K562 (cell line): ENCODE results near the gene CHST13. TPM values are rescaled to one million over a fixed set of nuclear protein-coding genes. Genes with fewer than 3 reads are reported as not detected.

ENCODE experiments used
- ATAC-seq: fragments of 200-7000 bp; cut with Tn5 transposase; 3 replicates; pipeline ENCODE4 v1.9.1; 2020; ENCODE audit warnings: moderate library complexity
- BruUV-seq: library from RNA; stranded (reverse); fragments of 400-500 nt; replicated peaks from 2 replicates; lab custom pipeline; 2021; lab: Mats Ljungman, UMichigan
- CTCF ChIA-PET: fragments of 300-600 bp; formaldehyde crosslinking; extraction: SDS; loops from one replicate; lab custom pipeline; 2021; ENCODE audit warnings: low intra/inter-chr PET ratio; lab: Yijun Ruan, JAX
- POLR2A ChIA-PET: fragments of 300-600, 350-650 bp; sonication (Branson Sonifier 250); formaldehyde crosslinking; extraction: SDS; loops from one replicate; lab custom pipeline; 2021; ENCODE audit warnings: antibody characterized with exemption, inconsistent platforms; lab: Yijun Ruan, JAX
- DNase-seq, 4 experiments: peaks; one replicate each; pipeline versions ENCODE4 v3.0.0 to v3.0.0-alpha.2; 2011 to 2018; ENCODE audit warnings: low spot score in 3 of 4, mixed read lengths in 3 of 4; ENCODE audit errors: extremely low read depth in 1 of 4
- FAIRE-seq: peaks from 2 replicates; lab custom pipeline; 2011; peaks lifted over from hg19 to GRCh38; lab: Jason Lieb, UNC
- H2AFZ ChIP-seq: 2 replicates; pipeline ENCODE4 v1.6.0; 2011; ENCODE audit warnings: low read depth, low read length, control low read depth, inconsistent platforms
- H3K27ac ChIP-seq: fragments of 200-600 bp; 3 replicates; pipeline ENCODE4 v1.8.0; 2011; ENCODE audit warnings: low read depth, mild to moderate bottlenecking, control low read depth, inconsistent platforms, low read length, moderate library complexity, mixed read lengths; ENCODE audit errors: extremely low read depth
- H3K27me3 ChIP-seq, 2 experiments: fragments of 300-600 bp in 1 of 2; 2 replicates in 1 of 2; 3 replicates in 1 of 2; pipeline versions ENCODE4 v1.6.0 to v1.8.0; 2011; ENCODE audit warnings: inconsistent platforms in 2 of 2, low read length in 2 of 2, mild to moderate bottlenecking in 1 of 2, mixed read lengths in 1 of 2, moderate library complexity in 1 of 2; ENCODE audit not compliant: control insufficient read depth in 2 of 2, insufficient read depth in 2 of 2
- H3K36me3 ChIP-seq: fragments of 300-600 bp; 3 replicates; pipeline ENCODE4 v1.8.0; 2011; ENCODE audit warnings: mild to moderate bottlenecking, low read length, inconsistent platforms; ENCODE audit not compliant: control insufficient read depth, insufficient read depth
- H3K4me1 ChIP-seq, 2 experiments: fragments of 200-600 bp in 1 of 2; replicated peaks in 1 of 2; 2 replicates in 1 of 2; 3 replicates in 1 of 2; pipeline versions ENCODE4 v1.5.1 to v1.8.0; 2011; ENCODE audit warnings: inconsistent platforms in 2 of 2, low read length in 2 of 2, mild to moderate bottlenecking in 1 of 2, mixed read lengths in 1 of 2, moderate library complexity in 1 of 2; ENCODE audit not compliant: control insufficient read depth in 2 of 2, insufficient read depth in 2 of 2
- H3K4me2 ChIP-seq: 2 replicates; pipeline ENCODE4 v1.6.1; 2011; ENCODE audit warnings: low read length, control low read depth, inconsistent platforms, mixed read lengths; ENCODE audit not compliant: insufficient read depth
- H3K4me3 ChIP-seq: fragments of 200-600 bp; sonication (generic), shearing (Covaris generic); 2 replicates; pipeline ENCODE4 v1.5.1; 2016; ENCODE audit warnings: control low read depth, inconsistent platforms
- H3K79me2 ChIP-seq: fragments of 200-600 bp; 3 replicates; pipeline ENCODE4 v1.8.0; 2011; ENCODE audit warnings: low read length, inconsistent platforms; ENCODE audit not compliant: control insufficient read depth, insufficient read depth
- H3K9ac ChIP-seq, 2 experiments: 2 replicates each; pipeline versions ENCODE4 v1.6.0 to v1.6.1; 2011; ENCODE audit warnings: low read depth in 2 of 2, low read length in 2 of 2, control low read depth in 1 of 2, inconsistent platforms in 1 of 2, mild to moderate bottlenecking in 1 of 2, mixed read lengths in 1 of 2; ENCODE audit not compliant: insufficient read depth in 1 of 2
- H3K9me1 ChIP-seq: one replicate; pipeline ENCODE4 v1.6.0; 2011; ENCODE audit warnings: inconsistent platforms, mild to moderate bottlenecking, low read length, moderate library complexity; ENCODE audit not compliant: control insufficient read depth, insufficient read depth
- H3K9me3 ChIP-seq: replicated peaks from 2 replicates; pipeline ENCODE4 v1.5.1; 2011; ENCODE audit warnings: low read depth, low read length, inconsistent platforms; ENCODE audit not compliant: control insufficient read depth, insufficient read depth
- H4K20me1 ChIP-seq: replicated peaks from 2 replicates; pipeline ENCODE4 v1.6.1; 2011; ENCODE audit warnings: low read length, inconsistent platforms, mixed read lengths; ENCODE audit not compliant: control insufficient read depth, insufficient read depth
- BRD4 ChIP-seq: fragments of 200-600 bp; sonication (generic); IDR thresholded peaks from 2 replicates; pipeline ENCODE4 v1.6.1; 2017; ENCODE audit warnings: inconsistent platforms
- CEBPZ ChIP-seq: fragments of 150-350 bp; IDR thresholded peaks from 2 replicates; pipeline ENCODE4 v1.6.1; 2014; ENCODE audit warnings: low read depth, mild to moderate bottlenecking, low read length, borderline replicate concordance
- CHAMP1 ChIP-seq: fragments of 450-650 bp; IDR thresholded peaks from 2 replicates; pipeline ENCODE4 v1.6.1; 2016; ENCODE audit warnings: mild to moderate bottlenecking
- ETS2 ChIP-seq: IDR thresholded peaks from 2 replicates; pipeline ENCODE4 v1.6.1; 2016; ENCODE audit warnings: borderline replicate concordance, missing genetic modification characterization, mild to moderate bottlenecking, moderate library complexity, missing compliant biosample characterization; ENCODE audit not compliant: poor library complexity, severe bottlenecking
- MTF1 ChIP-seq: fragments of 250-450 bp; sonication (Bioruptor Pico); IDR thresholded peaks from 2 replicates; pipeline ENCODE4 v1.9.0; 2021; ENCODE audit warnings: moderate library complexity, mild to moderate bottlenecking, inconsistent platforms, borderline replicate concordance
- NFYB ChIP-seq: IDR thresholded peaks from 2 replicates; pipeline ENCODE4 v1.6.1; 2011; ENCODE audit warnings: mild to moderate bottlenecking, moderate library complexity; ENCODE audit not compliant: insufficient read length; ENCODE audit errors: extremely low read depth
- NONO ChIP-seq, 2 experiments: fragments of 200-400 bp in 1 of 2; fragments of 450-650 bp in 1 of 2; formaldehyde crosslinking in 1 of 2; IDR thresholded peaks; 2 replicates each; pipeline ENCODE4 v1.6.1; 2017; ENCODE audit warnings: low read depth in 2 of 2, mild to moderate bottlenecking in 2 of 2, moderate library complexity in 2 of 2, low read length in 1 of 2
- SMARCB1 ChIP-seq: IDR thresholded peaks from 2 replicates; pipeline ENCODE4 v1.6.1; 2011; ENCODE audit warnings: improper control_type of control experiment, low read depth; ENCODE audit not compliant: insufficient read length
- SMC3 ChIP-seq: conservative IDR thresholded peaks from 2 replicates; pipeline ENCODE4 v1.6.1; 2011; ENCODE audit warnings: low read depth, low read length, improper control_type of control experiment; ENCODE audit not compliant: insufficient read depth
- ZFP30 ChIP-seq: fragments of 250-450 bp; sonication (Bioruptor Pico); IDR thresholded peaks from 2 replicates; pipeline ENCODE4 v1.8.0; 2022; ENCODE audit warnings: moderate library complexity, mild to moderate bottlenecking, inconsistent platforms, borderline replicate concordance
- ZFP36 ChIP-seq: fragments of 150-350 bp; IDR thresholded peaks from 2 replicates; pipeline ENCODE4 v1.6.1; 2018; ENCODE audit warnings: low read length, low read depth; ENCODE audit not compliant: partially characterized antibody
- ZNF639 ChIP-seq, 2 experiments: fragments of 200-800 bp in 1 of 2; sonication (Bioruptor generic) in 1 of 2; sonication (generic) in 1 of 2; formaldehyde crosslinking in 1 of 2; IDR thresholded peaks in 1 of 2; conservative IDR thresholded peaks in 1 of 2; 2 replicates each; pipeline versions ENCODE4 v1.5.0 to v1.6.1; 2016 to 2020; ENCODE audit warnings: missing compliant biosample characterization in 1 of 2, missing genetic modification characterization in 1 of 2, missing genetic modification reagents in 1 of 2
- WGBS: fragments of 100-300 bp; shearing (Covaris generic); methylation state at CpG from one replicate; pipeline ENCODE4 v1.1.6; 2016; ENCODE audit warnings: low coverage, mixed read lengths; ENCODE audit not compliant: insufficient coverage; ENCODE audit errors: missing lambda C conversion rate; 5-methylcytosine and 5-hydroxymethylcytosine counted together
- in situ Hi-C: fragments of 300-500 bp; cut with MboI; formaldehyde crosslinking; loops from 4 replicates; pipeline ENCODE4 v1.15.0; 2018; ENCODE audit warnings: inconsistent platforms, mixed read lengths
- intact Hi-C: fragments of 100-400 bp; cut with micrococcal nuclease; formaldehyde crosslinking; loops from 2 replicates; pipeline ENCODE4 v1.14.2; 2022
- polyA plus RNA-seq, 8 experiments: library from polyadenylated mRNA; depleted of rRNA in 4 of 8; stranded (reverse) in 5 of 8; unstranded in 3 of 8; fragments of >200 nt; fragmentation: Nextera tagmentation in 2 of 8; fragmentation: Illumina TruSeq in 1 of 8; extraction: Ambion mirVana in 2 of 8; extraction: Trizol in 1 of 8; gene quantifications; 2 replicates each; pipeline versions ENCODE4 v1.2.1 to v1.2.3, GENCODE V29; 2011 to 2014; ENCODE audit warnings: inconsistent platforms in 1 of 8, missing spikeins in 1 of 8
- total RNA-seq, 7 experiments: library from RNA; depleted of rRNA in 6 of 7; stranded (reverse); fragments of >200 nt in 6 of 7; fragmentation: Illumina TruSeq in 2 of 7; extraction: Trizol in 2 of 7; gene quantifications; 2 replicates each; pipeline versions ENCODE4 v1.2.1 to v1.2.3, GENCODE V29; 2011 to 2021; ENCODE audit warnings: low replicate concordance in 1 of 7

The CHST13 gene
- total and polyA plus RNA-seq, 9 of the 15 experiments (the other 6 are each of a cell fraction or from before 2014, with no cell fraction given): not detected

GRCh38 chr3:126494204-126494969 is 29.6 kb upstream of the CHST13 start:
- H2AFZ ChIP-seq: no peak overlapping the region
- H3K9me3 ChIP-seq: no peaks in the 10 kb centered on the region
- CTCF ChIA-PET: no interaction called here
- no peak overlapping the region for H3K27ac ChIP-seq
- H3K79me2 ChIP-seq: no peaks in the 10 kb centered on the region
- no peak for FAIRE-seq
- no peak overlapping the region for H3K4me2 ChIP-seq
- in situ Hi-C loops (no loop called here), intact Hi-C loops (no loop called here)
- H3K36me3 ChIP-seq: no peaks in the 10 kb centered on the region
- H3K9ac ChIP-seq: no peak overlapping the region
- no peak for DNase-seq
- H3K4me1 ChIP-seq: no peaks in the 10 kb centered on the region
- POLR2A ChIA-PET: interaction anchor here (0.6 kb wide), 1 partner anchor 37 kb away, joined by 3 read pairs; no protein-coding TSS in a partner anchor
- no peak for ATAC-seq
- 0% methylated on average over 8 of the region's 12 CpGs for WGBS
- BruUV-seq: no TSS peak
- H3K9me1 ChIP-seq: no peaks in the 10 kb centered on the region
- no peaks in the 10 kb centered on the region; the same call in 1 of the 2 replicates for H4K20me1 ChIP-seq
- H3K4me3 ChIP-seq: no peak overlapping the region
- peaks cover 9 to 49% of the 10 kb centered on the region in 2 experiments; a peak in 4 of 5 replicates for H3K27me3 ChIP-seq
- no peak for TF ChIP-seq ZFP36
- TF ChIP-seq BRD4: no peak
- no peak for TF ChIP-seq CEBPZ
- TF ChIP-seq ZNF639 (CRISPR knock-in tag; conservative IDR thresholded peaks at IDR 0.05 in 1 of 2, IDR thresholded peaks at IDR 0.05 in 1 of 2): no peak
- TF ChIP-seq SMARCB1: no peak
- no peak for TF ChIP-seq MTF1 (CRISPR knock-in tag)
- TF ChIP-seq ZFP30 (CRISPR knock-in tag): no peak
- no peak for TF ChIP-seq ETS2 (tag)
- no peak for TF ChIP-seq NONO (IDR thresholded peaks at IDR 0.05; ENCODE audit: low read depth in 2 of 2, low read length in 1 of 2)
- no peak for TF ChIP-seq SMC3
- TF ChIP-seq NFYB: no peak
- TF ChIP-seq CHAMP1: no peak
